ENCODE data around the gene MRPL20. TPM values are rescaled to one million over a fixed set of nuclear protein-coding genes. Genes with fewer than 3 reads are reported as not detected.

The MRPL20 gene
- polyA plus RNA-seq, 1 donor from 2014 or later = 204 TPM

- H3K9me3 ChIP-seq (ENCODE audit: low read length) = no peaks in the 10 kb centered on the region
- no peaks in the 10 kb centered on the region for H4K20me1 ChIP-seq (ENCODE audit: insufficient read depth)
- H3K9me2 ChIP-seq (ENCODE audit: insufficient read depth, low read length) = no peaks in the 10 kb centered on the region
- H2AFZ ChIP-seq (ENCODE audit: low read depth, low read length) = no peak overlapping the region
- no peak overlapping the region for H3K4me3 ChIP-seq (ENCODE audit: low read length)
- H3K79me2 ChIP-seq (replicated peaks; ENCODE audit: insufficient read depth, low read length) = no peaks in the 10 kb centered on the region
- H3K27me3 ChIP-seq (ENCODE audit: insufficient read depth, low read depth, low read length) = no peaks in the 10 kb centered on the region
- no peak overlapping the region for H3K4me2 ChIP-seq (ENCODE audit: low read length)
- no peak overlapping the region for H3K9ac ChIP-seq (ENCODE audit: low read length)
- no peak overlapping the region for H3K27ac ChIP-seq (ENCODE audit: low read length)
- no peaks in the 10 kb centered on the region for H3K36me3 ChIP-seq (ENCODE audit: insufficient read depth, low read length)
- no peak for TF ChIP-seq EP300 (conservative IDR thresholded peaks at IDR 0.05; ENCODE audit: poor library complexity, severe bottlenecking)
- no peak for TF ChIP-seq REST (IDR thresholded peaks at IDR 0.05; ENCODE audit: borderline replicate concordance)
- TF ChIP-seq MXI1 (conservative IDR thresholded peaks at IDR 0.05; ENCODE audit: poor library complexity, severe bottlenecking) = no peak
- no peak for TF ChIP-seq EZH2 (IDR thresholded peaks at IDR 0.05; ENCODE audit: borderline replicate concordance, insufficient read depth, low read length, poor library complexity, severe bottlenecking)
- TF ChIP-seq CTCF (IDR thresholded peaks at IDR 0.05; ENCODE audit: poor library complexity, severe bottlenecking) = no peak
- TF ChIP-seq RAD21 (conservative IDR thresholded peaks at IDR 0.05) = no peak
- no peak for TF ChIP-seq TAF1 (IDR thresholded peaks at IDR 0.05; ENCODE audit: low read depth)
- no peak for TF ChIP-seq SMC3 (conservative IDR thresholded peaks at IDR 0.05; ENCODE audit: poor library complexity)
- TF ChIP-seq POLR2AphosphoS5 (IDR thresholded peaks at IDR 0.05) = no peak
- H3F3A ChIP-seq (ENCODE audit: insufficient read depth, low read length, poor library complexity, severe bottlenecking) = no peaks in the 10 kb centered on the region
Observed at GRCh38 chr1:1421907-1422464, 14.9 kb upstream of the MRPL20 start.

- Histone ChIP-seq H3K9me3 (ENCODE audit: low read length) (no peaks in the 10 kb centered on the region), H3K4me3 (ENCODE audit: low read length) (no peak within 1 kb of the TSS), H3K27ac (ENCODE audit: low read length) (no peak within 1 kb of the TSS), H3K4me2 (ENCODE audit: low read length) (no peak within 1 kb of the TSS), H3K36me3 (ENCODE audit: insufficient read depth, low read length) (no peaks in the 10 kb centered on the region), H3K79me2 (replicated peaks; ENCODE audit: insufficient read depth, low read length) (no peaks in the 10 kb centered on the region), H3F3A (ENCODE audit: insufficient read depth, low read length, poor library complexity, severe bottlenecking) (no peaks in the 10 kb centered on the region), H4K20me1 (ENCODE audit: insufficient read depth) (no peaks in the 10 kb centered on the region), H2AFZ (ENCODE audit: low read depth, low read length) (no peak within 1 kb of the TSS), H3K9ac (ENCODE audit: low read length) (no peak within 1 kb of the TSS), H3K27me3 (ENCODE audit: insufficient read depth, low read depth, low read length) (no peaks in the 10 kb centered on the region), H3K9me2 (ENCODE audit: insufficient read depth, low read length) (no peaks in the 10 kb centered on the region)
- TF ChIP-seq CTCF (IDR thresholded peaks at IDR 0.05; ENCODE audit: poor library complexity, severe bottlenecking) (no peak), REST (IDR thresholded peaks at IDR 0.05; ENCODE audit: borderline replicate concordance) (no peak), RAD21 (conservative IDR thresholded peaks at IDR 0.05) (no peak), MXI1 (conservative IDR thresholded peaks at IDR 0.05; ENCODE audit: poor library complexity, severe bottlenecking) (no peak), POLR2AphosphoS5 (IDR thresholded peaks at IDR 0.05) (no peak), EZH2 (IDR thresholded peaks at IDR 0.05; ENCODE audit: borderline replicate concordance, insufficient read depth, low read length, poor library complexity, severe bottlenecking) (no peak), TAF1 (IDR thresholded peaks at IDR 0.05; ENCODE audit: low read depth) (no peak), EP300 (conservative IDR thresholded peaks at IDR 0.05; ENCODE audit: poor library complexity, severe bottlenecking) (no peak), SMC3 (conservative IDR thresholded peaks at IDR 0.05; ENCODE audit: poor library complexity) (no peak)
Observed at GRCh38 chr1:1421147-1421906, 14.2 kb upstream of the MRPL20 start, which contains the start of gene ANKRD65. TSS of gene ANKRD65 (minus strand) at chr1:1421276. CDS start at chr1:1421005, 271 bp downstream.

Measured in neural cell (in vitro differentiated cells).